DOHH2 (cell line): ENCODE data around the gene EHMT1.

ENCODE experiments used
- H3F3A ChIP-seq: fragments of 200-600 bp; sonication (generic), shearing (Covaris generic); 2 replicates; pipeline ENCODE4 v1.6.0; 2016; ENCODE audit warnings: antibody characterized with exemption, mild to moderate bottlenecking; ENCODE audit not compliant: control insufficient read depth, insufficient read depth
- H3K27ac ChIP-seq: fragments of 200-600 bp; sonication (generic); 2 replicates; pipeline ENCODE4 v1.5.1; 2014; ENCODE audit warnings: low read depth, mild to moderate bottlenecking, low read length, moderate library complexity
- H3K27me3 ChIP-seq: fragments of 200-600 bp; sonication (generic); 2 replicates; pipeline ENCODE4 v1.6.1; 2014; ENCODE audit warnings: mild to moderate bottlenecking, low read length, mixed read lengths; ENCODE audit not compliant: control insufficient read depth
- H3K36me3 ChIP-seq: fragments of 200-600 bp; sonication (generic); 2 replicates; pipeline ENCODE4 v1.6.1; 2014; ENCODE audit warnings: mild to moderate bottlenecking, low read length, moderate library complexity, mixed read lengths; ENCODE audit not compliant: control insufficient read depth
- H3K4me1 ChIP-seq: fragments of 200-600 bp; sonication (generic); 2 replicates; pipeline ENCODE4 v1.6.1; 2014; ENCODE audit warnings: mild to moderate bottlenecking, low read length, mixed read lengths; ENCODE audit not compliant: control insufficient read depth
- H3K4me2 ChIP-seq: fragments of 200-600 bp; sonication (generic); 2 replicates; pipeline ENCODE4 v1.6.0; 2014; ENCODE audit warnings: mild to moderate bottlenecking, low read length, moderate library complexity
- H3K4me3 ChIP-seq: fragments of 200-600 bp; sonication (generic); 2 replicates; pipeline ENCODE4 v1.5.1; 2014; ENCODE audit warnings: mild to moderate bottlenecking, low read length, mixed read lengths
- H3K79me2 ChIP-seq: fragments of 200-600 bp; sonication (generic); 2 replicates; pipeline ENCODE4 v1.6.1; 2014; ENCODE audit warnings: mild to moderate bottlenecking, low read length, mixed read lengths; ENCODE audit not compliant: control insufficient read depth
- H3K9me2 ChIP-seq: fragments of 200-600 bp; sonication (generic); replicated peaks from 2 replicates; pipeline ENCODE4 v1.6.1; 2014; ENCODE audit warnings: mild to moderate bottlenecking, low read length, mixed read lengths; ENCODE audit not compliant: control insufficient read depth
- H3K9me3 ChIP-seq: fragments of 200-600 bp; sonication (generic); 2 replicates; pipeline ENCODE4 v1.6.1; 2014; ENCODE audit warnings: antibody characterized with exemption, low read length, mixed read lengths; ENCODE audit not compliant: control insufficient read depth, insufficient read depth
- H4K20me1 ChIP-seq: fragments of 200-600 bp; sonication (generic); 2 replicates; pipeline ENCODE4 v1.6.0; 2014; ENCODE audit warnings: low read depth, mild to moderate bottlenecking, antibody characterized with exemption, low read length, moderate library complexity; ENCODE audit not compliant: control insufficient read depth, insufficient read depth
- EZH2phosphoT487 ChIP-seq: fragments of 200-600 bp; sonication (generic); IDR thresholded peaks from 2 replicates; pipeline ENCODE4 v1.6.1; 2017; ENCODE audit warnings: borderline replicate concordance, mild to moderate bottlenecking, antibody characterized with exemption, low read length, moderate library complexity, mixed read lengths
- TF ChIP-seq, protein P1 (sequence below): fragments of 200-600 bp; sonication (generic); IDR thresholded peaks from one replicate; pipeline ENCODE4 v1.5.1; 2014; ENCODE audit warnings: antibody characterized with exemption, mild to moderate bottlenecking, low read depth, low read length; ENCODE audit not compliant: poor library complexity, severe bottlenecking

The EHMT1 gene

DNA sequence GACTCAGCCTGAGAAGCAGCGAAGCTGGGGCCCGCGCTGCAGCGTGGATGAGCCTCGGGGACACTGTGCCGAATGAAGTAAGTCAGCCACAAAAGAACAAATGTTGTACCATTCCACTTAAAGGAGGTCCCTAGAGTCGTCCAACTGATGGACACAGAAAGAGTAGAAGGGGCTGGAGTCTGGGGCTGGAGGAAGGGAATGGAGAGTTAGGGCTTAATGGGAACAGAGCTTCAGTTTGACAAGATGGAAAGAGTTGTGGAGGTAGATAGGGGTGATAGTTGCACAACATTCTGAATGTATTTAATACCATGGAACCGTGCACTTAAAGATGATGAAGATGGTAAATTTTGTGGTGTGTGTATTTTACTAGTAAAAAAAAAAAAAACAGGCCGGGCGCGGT is 119.9 kb downstream of the EHMT1 start:
- Histone ChIP-seq H3F3A (peaks cover 28% of the 10 kb centered on the region), H3K9me2 (no peaks in the 10 kb centered on the region), H3K27me3 (no peaks in the 10 kb centered on the region), H3K4me3 (peak overlapping the region; percentile 55), H3K4me2 (peak overlapping the region; percentile 68), H4K20me1 (no peaks in the 10 kb centered on the region), H3K4me1 (peaks cover 89% of the 10 kb centered on the region), H3K27ac (peak overlapping the region; percentile 93), H3K79me2 (peaks cover 60% of the 10 kb centered on the region), H3K9me3 (peaks cover 17% of the 10 kb centered on the region), H3K36me3 (peaks cover 73% of the 10 kb centered on the region)
- TF ChIP-seq EZH2phosphoT487, result no peak
- TF ChIP-seq, protein P1, sequence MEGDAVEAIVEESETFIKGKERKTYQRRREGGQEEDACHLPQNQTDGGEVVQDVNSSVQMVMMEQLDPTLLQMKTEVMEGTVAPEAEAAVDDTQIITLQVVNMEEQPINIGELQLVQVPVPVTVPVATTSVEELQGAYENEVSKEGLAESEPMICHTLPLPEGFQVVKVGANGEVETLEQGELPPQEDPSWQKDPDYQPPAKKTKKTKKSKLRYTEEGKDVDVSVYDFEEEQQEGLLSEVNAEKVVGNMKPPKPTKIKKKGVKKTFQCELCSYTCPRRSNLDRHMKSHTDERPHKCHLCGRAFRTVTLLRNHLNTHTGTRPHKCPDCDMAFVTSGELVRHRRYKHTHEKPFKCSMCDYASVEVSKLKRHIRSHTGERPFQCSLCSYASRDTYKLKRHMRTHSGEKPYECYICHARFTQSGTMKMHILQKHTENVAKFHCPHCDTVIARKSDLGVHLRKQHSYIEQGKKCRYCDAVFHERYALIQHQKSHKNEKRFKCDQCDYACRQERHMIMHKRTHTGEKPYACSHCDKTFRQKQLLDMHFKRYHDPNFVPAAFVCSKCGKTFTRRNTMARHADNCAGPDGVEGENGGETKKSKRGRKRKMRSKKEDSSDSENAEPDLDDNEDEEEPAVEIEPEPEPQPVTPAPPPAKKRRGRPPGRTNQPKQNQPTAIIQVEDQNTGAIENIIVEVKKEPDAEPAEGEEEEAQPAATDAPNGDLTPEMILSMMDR, result no peak

DNA sequence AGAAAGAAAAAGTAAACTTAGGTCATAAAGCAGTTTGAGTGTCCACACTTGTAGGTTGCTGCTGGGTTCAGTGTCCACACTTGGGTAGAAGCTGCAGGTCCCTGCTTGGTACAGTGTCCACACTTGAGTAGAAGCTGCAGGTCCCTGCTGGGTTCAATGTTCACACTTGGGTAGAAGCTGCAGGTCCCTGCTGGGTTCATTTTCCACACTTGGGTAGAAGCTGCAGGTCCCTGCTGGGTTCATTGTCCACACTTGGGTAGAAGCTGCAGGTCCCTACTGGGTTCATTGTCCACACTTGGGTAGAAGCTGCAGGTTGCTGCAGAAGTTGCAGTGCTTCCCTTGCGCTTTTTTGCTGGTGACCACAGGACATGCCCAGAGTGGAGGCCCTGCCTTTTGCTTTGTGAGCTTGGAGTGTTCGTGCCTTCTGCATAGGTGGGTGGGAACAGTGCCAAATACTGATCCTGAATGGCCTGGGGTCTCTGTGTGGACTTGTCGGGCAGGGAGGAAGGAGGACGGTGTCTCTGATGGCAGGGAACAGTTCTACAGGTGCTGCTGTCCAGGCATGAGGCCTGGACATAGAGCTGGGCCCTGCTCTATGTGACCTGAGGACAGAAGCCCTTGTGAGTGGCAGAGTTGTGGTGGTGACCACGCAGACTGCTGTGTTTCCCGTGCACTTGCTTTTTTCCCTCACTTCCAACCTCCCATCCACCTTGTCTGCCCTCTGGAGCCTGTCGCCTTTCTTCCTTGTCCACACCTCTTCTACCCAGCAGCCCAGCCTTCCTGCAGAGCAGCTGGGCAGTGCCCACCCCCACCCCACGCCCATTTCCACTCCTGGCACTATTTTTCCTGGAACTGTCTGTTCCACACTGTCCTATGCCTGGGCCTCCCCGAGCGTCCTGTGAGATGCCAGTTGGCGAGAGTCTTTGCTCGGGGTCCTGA is 120.8 kb downstream of the EHMT1 start:
- Histone ChIP-seq H3F3A (peaks cover 29% of the 10 kb centered on the region), H3K36me3 (peaks cover 73% of the 10 kb centered on the region), H3K79me2 (peaks cover 59% of the 10 kb centered on the region), H3K27me3 (no peaks in the 10 kb centered on the region), H3K9me2 (no peaks in the 10 kb centered on the region), H4K20me1 (peaks cover 3% of the 10 kb centered on the region; the same call in 1 of the 2 replicates), H3K27ac (peak overlapping the region; percentile 93), H3K9me3 (peaks cover 8% of the 10 kb centered on the region; the same call in 1 of the 2 replicates), H3K4me2 (peak overlapping the region; percentile 68), H3K4me1 (peaks cover 94% of the 10 kb centered on the region), H3K4me3 (peak overlapping the region; percentile 55)
- TF ChIP-seq EZH2phosphoT487, result no peak
- TF ChIP-seq, protein P1, result no peak

- peaks cover 35% of the 10 kb centered on the region for H3F3A ChIP-seq
- peaks cover 57% of the 10 kb centered on the region for H3K79me2 ChIP-seq
- H4K20me1 ChIP-seq, result peaks cover 4% of the 10 kb centered on the region; the same call in 1 of the 2 replicates
- TF ChIP-seq EZH2phosphoT487, result no peak
- TF ChIP-seq, protein P1, result no peak
- H3K4me2 ChIP-seq, result peak overlapping the region; percentile 68
- no peaks in the 10 kb centered on the region for H3K27me3 ChIP-seq
- peaks cover 5% of the 10 kb centered on the region; the same call in 1 of the 2 replicates for H3K9me3 ChIP-seq
- peak overlapping the region; percentile 93; the same call in 1 of the 2 replicates for H3K27ac ChIP-seq
- H3K9me2 ChIP-seq, result no peaks in the 10 kb centered on the region
- peaks cover 71% of the 10 kb centered on the region for H3K36me3 ChIP-seq
- no peak overlapping the region for H3K4me3 ChIP-seq
- peaks cover 94% of the 10 kb centered on the region for H3K4me1 ChIP-seq
These were observed 121.5 kb downstream of the EHMT1 start for GRCh38 chr9:137740312-137740711.
